ENCODE measurements around the gene ARAF. TPM values are rescaled to one million over a fixed set of nuclear protein-coding genes. Genes with fewer than 3 reads are reported as not detected.

ARAF gene
- total RNA-seq, 1 experiment from 2014 or later = 31.1 TPM

- DNase-seq = no peak
- no TSS peak for BruUV-seq (replicated peaks)
- H3K9me3 ChIP-seq (ENCODE audit: insufficient read depth, low read depth) = no peaks in the 10 kb centered on the region
- intact Hi-C loops (cut with micrococcal nuclease; ENCODE audit: unreplicated experiment) = no loop called here
- TF ChIP-seq CTCF (conservative IDR thresholded peaks at IDR 0.05) (no peak), EZH2 (IDR thresholded peaks at IDR 0.05; ENCODE audit: low read depth) (no peak)
- no peaks in the 10 kb centered on the region for H3K27me3 ChIP-seq (ENCODE audit: insufficient read depth, low read depth)
- no peaks in the 10 kb centered on the region for H4K20me1 ChIP-seq (ENCODE audit: insufficient read depth)
- H3K4me2 ChIP-seq = no peak overlapping the region
- H3K9me2 ChIP-seq (ENCODE audit: insufficient read depth) = no peaks in the 10 kb centered on the region
- H3K79me2 ChIP-seq (ENCODE audit: low read depth) = no peaks in the 10 kb centered on the region
- POLR2A ChIA-PET (ENCODE audit: unreplicated experiment) = no interaction called here
- H3K4me3 ChIP-seq = no peak overlapping the region
- no peaks in the 10 kb centered on the region for H3K4me1 ChIP-seq (replicated peaks; ENCODE audit: insufficient read depth)
- no peaks in the 10 kb centered on the region for H3K36me3 ChIP-seq (ENCODE audit: low read depth)
- H3F3A ChIP-seq (ENCODE audit: insufficient read depth, low read depth) = no peaks in the 10 kb centered on the region
- no peak overlapping the region for H2AFZ ChIP-seq
- CTCF ChIA-PET = no interaction called here
- no peak overlapping the region for H3K27ac ChIP-seq
These were observed 47.3 kb downstream of the ARAF start for GRCh38 chrX:47608130-47608810.

- Histone ChIP-seq H3K4me2 (no peak overlapping the region), H3K27me3 (ENCODE audit: insufficient read depth, low read depth) (no peaks in the 10 kb centered on the region), H3K4me3 (no peak overlapping the region), H4K20me1 (ENCODE audit: insufficient read depth) (no peaks in the 10 kb centered on the region), H3K27ac (no peak overlapping the region), H3F3A (ENCODE audit: insufficient read depth, low read depth) (no peaks in the 10 kb centered on the region), H3K9me2 (ENCODE audit: insufficient read depth) (no peaks in the 10 kb centered on the region), H3K36me3 (ENCODE audit: low read depth) (no peaks in the 10 kb centered on the region), H3K79me2 (ENCODE audit: low read depth) (no peaks in the 10 kb centered on the region), H3K4me1 (replicated peaks; ENCODE audit: insufficient read depth) (no peaks in the 10 kb centered on the region), H2AFZ (no peak overlapping the region), H3K9me3 (ENCODE audit: insufficient read depth, low read depth) (no peaks in the 10 kb centered on the region)
- no peak for TF ChIP-seq CTCF (conservative IDR thresholded peaks at IDR 0.05)
- TF ChIP-seq EZH2 (IDR thresholded peaks at IDR 0.05; ENCODE audit: low read depth) = no peak
- POLR2A ChIA-PET (ENCODE audit: unreplicated experiment) = no interaction called here
- no TSS peak for BruUV-seq (replicated peaks)
- CTCF ChIA-PET = no interaction called here
- no peak for DNase-seq
- intact Hi-C loops (cut with micrococcal nuclease; ENCODE audit: unreplicated experiment) = no loop called here
These were observed 49.5 kb downstream of the ARAF start for GRCh38 chrX:47610511-47610910.

GRCh38 chrX:47611489-47611888 lies 50.5 kb downstream of the ARAF start:
- no peak for TF ChIP-seq CTCF (conservative IDR thresholded peaks at IDR 0.05)
- TF ChIP-seq EZH2 (IDR thresholded peaks at IDR 0.05; ENCODE audit: low read depth) = no peak
- BruUV-seq (replicated peaks) = no TSS peak

More at GRCh38 chrX:47611489-47611888, 50.5 kb downstream of the ARAF start:
- no peaks in the 10 kb centered on the region for H3K9me3 ChIP-seq (ENCODE audit: insufficient read depth, low read depth)
- CTCF ChIA-PET = no interaction called here
- DNase-seq = no peak
- no peaks in the 10 kb centered on the region for H3K36me3 ChIP-seq (ENCODE audit: low read depth)
- no peaks in the 10 kb centered on the region for H3K79me2 ChIP-seq (ENCODE audit: low read depth)
- H3K27me3 ChIP-seq (ENCODE audit: insufficient read depth, low read depth) = no peaks in the 10 kb centered on the region
- intact Hi-C loops (cut with micrococcal nuclease; ENCODE audit: unreplicated experiment) = no loop called here
- no peak overlapping the region for H3K27ac ChIP-seq
- no peak overlapping the region for H2AFZ ChIP-seq
- H3K9me2 ChIP-seq (ENCODE audit: insufficient read depth) = no peaks in the 10 kb centered on the region
- POLR2A ChIA-PET (ENCODE audit: unreplicated experiment) = no interaction called here
- H4K20me1 ChIP-seq (ENCODE audit: insufficient read depth) = no peaks in the 10 kb centered on the region
- no peaks in the 10 kb centered on the region for H3F3A ChIP-seq (ENCODE audit: insufficient read depth, low read depth)
- no peak overlapping the region for H3K4me2 ChIP-seq
- H3K4me1 ChIP-seq (replicated peaks; ENCODE audit: insufficient read depth) = no peaks in the 10 kb centered on the region
- H3K4me3 ChIP-seq = no peak overlapping the region
